Measurements from ENCODE around the gene PI3.

DNA sequence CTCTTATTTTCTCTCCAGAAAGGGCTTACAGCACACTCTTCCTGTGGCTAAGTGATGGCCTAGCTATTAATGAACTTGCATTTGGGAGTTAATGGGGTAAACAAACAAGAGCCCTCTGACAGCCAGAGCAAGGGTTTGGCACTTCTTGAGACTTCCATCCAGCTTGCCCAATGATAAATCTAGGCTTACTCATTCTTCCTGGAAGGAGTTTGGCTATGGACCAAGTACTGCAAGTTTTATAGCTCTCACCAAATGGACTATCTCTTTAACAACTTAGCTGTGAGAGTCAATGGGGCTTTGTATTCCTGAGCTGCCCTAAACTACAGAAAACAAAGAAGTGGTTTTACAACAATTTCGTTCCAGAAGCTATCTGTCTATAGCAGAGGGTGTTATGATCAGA, 16.7 kb upstream of the PI3 start:
- no peak for TF ChIP-seq POLR2A (IDR thresholded peaks at IDR 0.05)
- TF ChIP-seq, protein P1, sequence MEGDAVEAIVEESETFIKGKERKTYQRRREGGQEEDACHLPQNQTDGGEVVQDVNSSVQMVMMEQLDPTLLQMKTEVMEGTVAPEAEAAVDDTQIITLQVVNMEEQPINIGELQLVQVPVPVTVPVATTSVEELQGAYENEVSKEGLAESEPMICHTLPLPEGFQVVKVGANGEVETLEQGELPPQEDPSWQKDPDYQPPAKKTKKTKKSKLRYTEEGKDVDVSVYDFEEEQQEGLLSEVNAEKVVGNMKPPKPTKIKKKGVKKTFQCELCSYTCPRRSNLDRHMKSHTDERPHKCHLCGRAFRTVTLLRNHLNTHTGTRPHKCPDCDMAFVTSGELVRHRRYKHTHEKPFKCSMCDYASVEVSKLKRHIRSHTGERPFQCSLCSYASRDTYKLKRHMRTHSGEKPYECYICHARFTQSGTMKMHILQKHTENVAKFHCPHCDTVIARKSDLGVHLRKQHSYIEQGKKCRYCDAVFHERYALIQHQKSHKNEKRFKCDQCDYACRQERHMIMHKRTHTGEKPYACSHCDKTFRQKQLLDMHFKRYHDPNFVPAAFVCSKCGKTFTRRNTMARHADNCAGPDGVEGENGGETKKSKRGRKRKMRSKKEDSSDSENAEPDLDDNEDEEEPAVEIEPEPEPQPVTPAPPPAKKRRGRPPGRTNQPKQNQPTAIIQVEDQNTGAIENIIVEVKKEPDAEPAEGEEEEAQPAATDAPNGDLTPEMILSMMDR (IDR thresholded peaks at IDR 0.05): no peak
